GM21723 (cell line): ENCODE measurements around the gene OR2G2.

Source experiments
- ATAC-seq: cut with Tn5 transposase; IDR thresholded peaks from one replicate; pipeline ENCODE4 v1.9.1; 2021; ENCODE audit warnings: mild to moderate bottlenecking, moderate library complexity; ENCODE audit not compliant: unreplicated experiment

The OR2G2 gene, protein sequence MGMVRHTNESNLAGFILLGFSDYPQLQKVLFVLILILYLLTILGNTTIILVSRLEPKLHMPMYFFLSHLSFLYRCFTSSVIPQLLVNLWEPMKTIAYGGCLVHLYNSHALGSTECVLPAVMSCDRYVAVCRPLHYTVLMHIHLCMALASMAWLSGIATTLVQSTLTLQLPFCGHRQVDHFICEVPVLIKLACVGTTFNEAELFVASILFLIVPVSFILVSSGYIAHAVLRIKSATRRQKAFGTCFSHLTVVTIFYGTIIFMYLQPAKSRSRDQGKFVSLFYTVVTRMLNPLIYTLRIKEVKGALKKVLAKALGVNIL

DNA sequence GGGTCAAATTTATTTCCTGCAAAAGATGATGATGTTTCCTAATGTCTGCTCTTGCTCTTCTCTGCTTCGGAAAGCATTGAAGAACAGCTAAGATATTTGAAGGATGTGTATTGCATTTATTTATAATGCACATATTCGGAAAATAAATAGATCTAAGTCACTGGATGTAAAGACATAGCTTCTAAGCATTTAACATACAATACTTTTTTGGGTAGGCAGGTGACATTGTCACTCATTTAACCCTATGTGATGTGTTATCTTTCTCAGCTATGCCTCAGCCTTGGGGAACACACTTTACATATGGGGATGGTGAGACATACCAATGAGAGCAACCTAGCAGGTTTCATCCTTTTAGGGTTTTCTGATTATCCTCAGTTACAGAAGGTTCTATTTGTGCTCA, at the start of gene OR2G2:
TSS of gene OR2G2 (plus strand) at position 301 of the 400 bp plus-strand sequence. CDS start at position 301, 0 bp downstream.
- ATAC-seq = no peak

DNA sequence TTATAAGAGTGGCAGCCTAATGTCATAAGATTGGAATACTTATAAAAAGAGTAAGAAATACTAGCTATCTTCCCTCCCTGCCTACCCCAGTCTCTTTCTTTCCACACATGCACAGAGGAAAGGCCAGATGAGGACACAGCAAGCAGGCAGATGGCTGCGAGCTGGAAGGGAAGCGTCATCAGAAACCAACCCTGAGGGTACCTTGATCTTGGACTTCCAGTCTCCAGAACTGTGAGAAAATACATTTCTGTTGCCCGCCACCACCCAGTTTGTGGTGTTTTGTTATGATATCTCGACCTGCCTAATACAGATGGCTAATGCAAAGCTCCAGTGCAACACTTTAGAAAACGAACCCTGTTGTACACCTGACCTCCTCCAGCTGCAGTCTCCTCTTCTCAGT, 49.6 kb upstream of the OR2G2 start:
- ATAC-seq = no peak

DNA sequence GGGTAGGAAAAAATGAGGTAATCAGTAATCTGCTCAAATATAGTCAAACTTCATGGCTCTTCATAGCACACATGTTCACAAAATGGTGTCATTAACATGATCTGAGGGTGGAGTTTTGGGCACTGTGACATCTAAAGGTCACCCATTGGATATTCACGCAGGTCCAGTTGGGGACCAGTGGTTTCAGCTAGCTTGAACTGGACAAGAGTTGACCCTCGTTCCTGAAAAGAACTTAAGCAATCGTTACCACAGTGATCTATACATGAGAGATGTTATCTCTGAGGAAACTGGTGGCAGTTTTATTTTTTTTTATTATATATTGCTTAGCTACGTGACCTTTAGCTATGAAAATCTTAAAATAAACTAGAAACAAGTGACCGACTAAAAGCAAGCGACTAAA, 48.9 kb upstream of the OR2G2 start:
- ATAC-seq = no peak

DNA sequence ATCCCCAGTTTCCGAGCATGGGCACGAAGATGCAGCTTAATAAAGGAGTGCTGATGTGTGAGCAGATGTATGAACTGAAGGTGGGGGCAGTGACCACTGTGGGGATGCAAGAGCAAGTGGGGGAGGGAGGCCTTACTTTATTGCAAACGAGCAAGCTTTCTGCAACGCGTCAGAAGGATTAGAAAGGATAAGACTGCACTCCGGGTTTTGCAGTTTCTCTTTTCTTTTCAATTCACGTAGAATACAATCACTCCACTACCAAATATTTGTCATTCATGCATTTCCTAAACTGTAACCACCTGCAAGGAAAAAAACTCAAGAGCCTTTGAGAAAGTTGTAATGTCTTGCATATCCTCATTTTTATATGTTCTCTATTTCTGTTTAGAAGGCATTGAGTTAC, 47.6 kb upstream of the OR2G2 start:
- ATAC-seq = no peak

DNA sequence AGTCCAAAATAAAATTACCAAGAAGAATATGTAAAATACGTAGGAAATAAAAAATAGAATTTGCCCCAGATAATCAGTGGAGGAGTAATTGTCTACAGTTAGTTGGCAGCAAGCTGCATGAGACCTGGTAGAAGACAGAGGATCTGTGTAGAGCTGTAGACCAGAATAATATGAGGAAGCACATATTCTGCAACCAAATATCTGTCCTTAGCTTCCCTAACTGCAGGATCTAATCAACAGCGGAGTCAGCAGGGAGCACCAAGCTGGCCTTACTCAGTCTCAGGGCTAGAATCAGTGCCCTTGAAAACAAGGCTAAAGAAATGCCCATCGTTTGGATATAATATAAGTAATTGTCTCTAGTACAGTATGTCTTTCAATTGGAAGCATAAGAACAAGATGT, 45.3 kb upstream of the OR2G2 start:
- ATAC-seq = no peak

DNA sequence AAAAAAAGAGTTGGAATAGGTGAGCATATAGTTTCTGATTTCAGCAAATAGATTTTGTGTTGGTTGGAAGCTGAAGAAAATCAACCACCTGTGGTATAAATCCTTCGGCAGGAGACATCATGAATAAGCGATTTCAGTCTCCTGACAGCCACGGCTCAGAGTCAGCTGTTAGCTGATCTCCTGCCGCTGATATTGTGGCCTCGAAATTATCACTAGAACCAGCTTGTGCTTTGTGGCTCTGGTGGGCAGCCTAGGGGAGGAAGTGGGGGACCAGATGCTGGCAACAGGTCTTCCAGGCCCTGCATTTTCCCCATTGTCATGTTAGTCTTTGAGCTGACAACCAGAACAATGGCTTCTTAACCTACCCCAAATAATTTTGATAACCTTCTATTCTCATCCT, 40.1 kb upstream of the OR2G2 start:
- no peak for ATAC-seq

DNA sequence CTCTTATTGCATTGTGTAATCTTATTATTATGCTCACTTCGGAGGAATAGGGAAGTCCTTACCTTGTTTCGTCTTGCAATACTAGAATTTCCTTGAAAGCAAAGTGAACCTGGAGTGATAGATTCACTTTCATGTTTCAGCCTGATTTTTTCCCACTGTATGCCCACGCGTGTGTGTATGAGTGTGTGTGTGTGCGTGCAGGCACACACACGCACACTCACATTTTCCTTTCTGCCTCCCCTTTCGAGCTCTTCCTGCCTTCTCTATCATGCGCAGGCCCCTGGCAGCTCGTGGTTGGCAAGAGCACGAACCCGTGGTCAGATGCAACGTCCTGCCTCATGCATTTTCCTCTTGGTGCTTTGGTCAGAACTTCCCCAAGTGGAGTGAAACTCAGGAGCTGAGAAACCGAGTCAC, 39.4 kb upstream of the OR2G2 start, which contains the start of gene GCSAML:
TSS of gene GCSAML (plus strand) at position 366 of the 414 bp plus-strand sequence. CDS start 58 bp downstream, outside the sequence.
- no peak for ATAC-seq

DNA sequence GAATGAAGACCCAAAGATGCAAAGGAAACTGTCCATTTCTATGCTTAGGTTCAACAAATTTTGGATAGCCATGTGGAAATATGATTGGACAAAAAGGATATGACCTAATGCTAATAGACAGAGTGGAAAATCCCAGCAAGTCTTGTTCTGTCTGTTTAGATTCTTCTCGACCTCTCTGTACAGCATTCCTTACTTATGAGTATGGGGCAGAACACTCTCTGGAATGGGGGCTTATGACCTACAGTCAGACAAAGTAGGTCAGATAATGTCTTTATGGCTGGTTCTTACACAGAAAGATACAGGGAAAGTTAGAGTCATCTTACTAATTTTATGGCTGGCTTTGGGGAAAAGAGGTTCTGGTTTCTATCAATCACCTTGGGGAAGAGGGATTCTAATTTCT, 36.4 kb upstream of the OR2G2 start:
- ATAC-seq = no peak

DNA sequence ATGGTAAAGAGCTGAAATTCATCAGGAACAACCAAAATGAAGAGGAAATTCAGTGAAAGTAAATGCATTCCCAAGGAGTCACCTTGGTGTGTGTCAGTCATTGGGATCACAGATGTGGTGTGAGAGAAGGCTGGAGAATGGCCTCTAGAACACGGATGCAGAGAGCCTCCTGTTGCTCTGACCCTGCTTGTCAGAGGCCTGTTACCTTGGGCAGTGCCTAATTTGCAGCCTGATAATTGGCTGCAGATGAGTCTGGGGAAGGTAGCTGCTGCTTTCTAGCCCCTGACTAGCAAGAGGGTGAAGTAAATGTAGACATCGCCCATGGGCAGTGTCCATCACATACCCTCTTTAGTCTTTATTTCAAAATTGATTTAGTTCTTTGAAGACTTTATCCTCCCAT, 35.9 kb upstream of the OR2G2 start:
- no peak for ATAC-seq

DNA sequence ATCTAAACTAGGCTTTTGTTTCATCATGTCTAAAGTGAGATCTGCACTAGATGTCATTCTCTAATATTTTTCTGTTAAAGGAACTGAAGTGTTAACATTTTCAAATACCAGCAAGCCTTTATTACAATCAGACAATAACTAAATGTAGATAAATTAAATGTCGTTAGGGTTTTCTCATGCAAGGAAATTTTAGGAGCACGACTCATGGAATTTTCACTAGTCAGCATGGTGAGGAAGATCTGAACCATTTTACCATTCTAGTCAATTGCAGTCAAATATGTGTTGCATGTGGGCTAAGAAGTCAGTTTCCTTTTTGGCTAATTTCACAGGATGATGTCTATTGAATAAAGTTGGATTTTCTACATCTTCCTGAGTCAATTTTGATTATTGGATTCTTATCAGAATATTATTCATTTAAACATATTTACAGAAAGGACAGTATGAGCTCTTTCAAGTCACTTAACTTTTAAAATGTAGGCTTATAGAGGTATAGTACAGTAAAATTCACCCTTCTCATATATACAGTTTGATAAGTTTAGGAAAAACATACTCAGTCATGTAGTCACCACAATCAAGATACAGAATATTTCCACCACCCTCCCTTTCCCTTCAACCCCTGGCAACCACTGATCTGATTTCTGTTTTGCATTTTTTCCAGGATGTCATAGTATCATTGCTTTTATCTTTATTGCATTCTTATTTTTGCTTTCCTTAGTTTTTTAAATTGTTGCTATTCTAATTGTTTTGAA, 30.1 kb upstream of the OR2G2 start:
- no peak for ATAC-seq

DNA sequence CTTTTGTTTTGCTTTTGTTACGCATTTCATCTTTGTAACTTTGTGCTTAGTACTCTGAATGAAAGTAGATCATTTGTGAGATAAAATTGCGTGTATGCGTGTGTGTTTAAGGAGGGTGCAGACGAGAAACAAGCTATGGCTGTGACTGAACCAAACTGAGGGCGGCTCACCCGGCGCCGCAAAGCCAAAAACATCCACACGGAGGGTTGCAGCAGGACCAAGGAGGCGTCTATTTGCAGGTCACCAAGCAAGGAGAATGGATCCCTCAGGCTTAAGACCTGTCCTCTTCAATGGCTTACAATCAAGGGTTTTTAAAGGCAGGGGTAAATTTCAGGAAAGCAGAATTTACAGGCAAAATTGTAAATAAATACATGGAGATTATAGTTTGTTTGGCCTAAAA, 26.4 kb upstream of the OR2G2 start:
- ATAC-seq = no peak

DNA sequence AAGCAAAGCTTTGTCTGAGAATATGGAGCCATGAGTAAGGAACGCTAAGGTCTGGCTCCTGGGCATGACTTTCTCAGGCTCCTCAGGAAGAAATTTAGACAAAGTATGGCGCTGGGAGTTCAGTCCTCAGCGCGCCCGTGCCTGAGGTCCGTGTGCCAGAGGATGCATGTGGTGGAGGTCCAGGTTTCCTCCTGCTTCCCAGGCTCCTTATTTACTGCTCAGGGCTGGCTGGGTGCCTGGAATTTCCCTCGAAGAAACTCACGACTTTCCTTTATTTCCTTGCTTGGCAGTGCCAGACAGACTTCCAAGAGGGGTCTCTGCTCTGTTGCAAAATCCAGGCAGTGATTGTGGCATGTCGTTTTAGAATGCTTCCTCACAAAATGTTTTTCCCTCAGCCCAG, 26.0 kb upstream of the OR2G2 start:
- no peak for ATAC-seq

DNA sequence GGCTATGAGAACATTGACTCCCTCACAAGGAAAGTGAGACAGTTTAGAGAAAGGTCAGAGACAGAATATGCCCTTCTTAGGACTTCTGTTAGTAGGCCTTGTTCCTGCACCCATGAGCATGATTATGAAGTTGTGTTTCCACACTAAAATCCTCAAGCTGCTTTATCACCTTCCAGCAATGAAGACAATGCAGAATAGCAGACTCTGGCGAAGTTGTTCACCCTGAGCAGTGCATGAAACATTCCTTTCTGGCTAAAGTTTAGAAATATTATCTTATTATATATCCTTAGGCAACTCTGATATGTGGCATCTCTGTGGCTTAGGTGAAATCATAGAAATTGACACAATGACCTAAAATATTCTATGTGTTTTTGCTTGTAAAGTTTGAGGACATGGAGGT, 13.9 kb upstream of the OR2G2 start:
- ATAC-seq = no peak

DNA sequence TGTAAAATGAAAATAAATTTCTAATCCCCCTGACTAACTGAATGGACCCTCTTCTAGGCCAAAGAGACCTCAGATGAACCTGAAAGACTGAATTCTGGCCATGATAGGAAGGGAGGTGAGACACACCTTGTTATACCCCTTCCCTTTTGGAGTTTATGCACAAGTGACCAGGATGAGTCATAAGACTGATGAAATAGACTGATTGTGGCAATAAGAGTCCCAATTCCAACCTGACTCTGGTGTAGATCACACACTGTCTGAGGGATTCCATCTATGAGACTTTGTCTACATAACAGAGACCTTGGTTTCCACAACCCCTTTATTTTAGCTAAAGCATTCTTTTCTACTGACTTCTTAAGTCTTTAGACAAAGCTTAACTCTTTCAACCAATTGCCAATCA, 13.5 kb upstream of the OR2G2 start:
- ATAC-seq = no peak

DNA sequence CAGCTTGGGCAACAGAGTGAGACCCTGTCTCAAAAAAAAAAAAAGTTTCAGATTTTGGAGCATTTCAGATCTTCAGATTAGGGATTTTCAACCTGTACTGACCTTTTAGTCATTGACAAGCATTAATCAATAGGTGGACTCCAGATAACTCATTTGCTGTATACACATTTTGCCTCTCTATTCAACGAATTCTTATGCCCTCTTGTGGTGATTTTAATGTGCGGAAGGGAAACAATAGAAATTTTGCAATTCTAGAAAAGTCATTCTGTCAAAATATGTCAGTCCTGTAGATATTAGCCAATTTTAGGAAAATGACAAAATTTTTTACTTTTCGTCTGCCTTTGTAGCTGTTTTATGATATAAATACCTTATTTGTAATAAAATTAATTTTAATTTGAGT, 11.6 kb upstream of the OR2G2 start:
- no peak for ATAC-seq

DNA sequence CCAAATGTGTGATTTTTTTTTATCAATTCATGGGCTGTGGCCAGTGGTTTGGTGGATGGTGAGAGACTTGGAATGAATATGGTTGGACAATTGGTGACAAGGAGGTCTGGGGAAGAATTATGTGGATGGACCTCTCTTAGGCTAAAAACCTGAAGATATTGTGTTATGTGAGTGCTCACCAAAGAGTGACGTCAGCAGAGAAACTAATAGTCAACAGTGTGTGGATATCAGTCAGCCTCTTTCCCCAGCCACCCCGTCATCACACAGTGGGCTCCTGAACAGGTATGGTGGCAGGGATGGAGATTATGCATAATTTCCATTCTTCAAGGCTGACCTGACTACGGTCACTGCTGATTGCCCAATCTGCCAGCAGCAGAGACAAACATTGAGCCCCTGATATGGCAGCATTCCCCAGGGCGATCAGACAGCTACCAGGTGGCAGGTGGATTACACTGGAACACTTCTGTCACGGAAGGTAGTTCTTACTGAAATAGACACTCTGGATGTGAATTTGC, 9.2 kb upstream of the OR2G2 start:
- ATAC-seq = no peak

DNA sequence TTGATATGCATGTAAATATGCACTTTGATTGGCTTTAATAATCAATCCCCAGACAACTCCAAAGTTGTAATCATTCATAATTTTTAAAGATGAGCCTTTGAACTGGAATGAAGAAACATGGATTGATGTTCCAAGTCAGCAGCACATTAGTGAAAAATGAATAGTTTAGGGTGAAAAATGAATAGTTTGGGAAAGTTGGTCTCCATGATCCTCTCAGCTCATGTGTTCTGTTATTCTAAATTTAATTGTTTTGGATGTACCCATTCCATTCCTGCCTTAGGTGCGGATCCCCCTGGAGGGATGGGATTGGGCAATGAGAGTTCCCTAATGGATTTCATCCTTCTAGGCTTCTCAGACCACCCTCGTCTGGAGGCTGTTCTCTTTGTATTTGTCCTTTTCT, 17.1 kb downstream of the OR2G2 start, which contains the start of gene OR2G3:
TSS of gene OR2G3 (plus strand) at position 301 of the 400 bp plus-strand sequence. CDS start at position 301, 0 bp downstream.
- no peak for ATAC-seq

DNA sequence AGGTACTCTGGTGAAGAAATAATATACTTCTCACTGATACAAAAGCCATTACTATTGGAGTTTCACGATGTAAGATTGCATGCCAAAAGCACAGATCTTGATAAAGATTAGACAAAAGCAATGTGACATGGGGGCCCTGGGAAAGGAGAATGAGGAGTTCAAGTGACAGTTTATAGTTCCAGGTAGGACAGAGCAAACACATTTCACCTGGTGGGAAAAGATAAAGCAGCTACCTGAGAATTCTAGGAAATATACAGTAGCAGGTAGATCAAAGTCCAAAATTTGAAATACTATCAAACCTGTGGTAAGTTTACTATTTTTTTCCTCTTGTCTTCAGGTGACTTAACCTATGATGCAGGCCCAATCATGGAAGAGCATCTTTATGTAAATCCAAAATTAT, 25.2 kb downstream of the OR2G2 start:
- no peak for ATAC-seq

DNA sequence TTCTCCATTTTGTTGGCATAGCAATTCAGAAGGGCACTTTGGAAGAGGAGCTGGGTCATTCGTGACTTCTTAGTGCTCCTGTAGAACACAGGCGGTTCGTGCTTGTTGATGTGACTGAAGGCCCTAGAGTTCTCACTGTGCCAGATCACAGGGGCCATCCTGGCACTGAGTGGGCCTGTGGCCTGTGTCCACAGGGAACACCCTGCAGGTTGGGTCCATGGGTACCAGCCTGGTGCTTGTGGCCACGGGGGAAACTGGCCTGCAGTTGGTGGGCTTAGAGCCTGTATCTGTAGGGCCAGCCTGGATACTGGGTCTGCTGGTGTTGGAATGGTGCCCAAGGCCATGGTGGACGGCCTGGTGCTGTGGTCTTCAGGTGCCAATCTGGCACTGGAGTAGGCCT, 26.5 kb downstream of the OR2G2 start:
- ATAC-seq = no peak

DNA sequence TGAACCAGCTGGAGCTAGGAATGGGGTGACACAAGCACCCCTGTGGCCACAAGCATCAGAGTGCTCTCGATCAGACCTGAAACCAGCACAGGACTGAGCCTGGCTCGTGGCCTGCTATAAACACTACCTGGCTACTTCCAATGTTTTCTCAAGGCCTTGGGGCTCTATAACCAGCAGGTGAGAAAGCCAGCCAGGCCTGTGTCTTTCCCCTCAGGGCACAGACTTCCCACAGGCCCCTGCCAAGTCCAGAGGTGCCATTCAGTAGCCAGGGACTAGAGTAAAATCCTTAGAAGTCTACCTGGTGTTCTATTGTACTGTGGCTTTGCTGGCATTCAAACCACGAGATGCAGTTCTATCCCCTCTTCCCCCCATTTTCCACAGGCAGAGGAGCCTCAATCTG, 39.8 kb downstream of the OR2G2 start:
- no peak for ATAC-seq

DNA sequence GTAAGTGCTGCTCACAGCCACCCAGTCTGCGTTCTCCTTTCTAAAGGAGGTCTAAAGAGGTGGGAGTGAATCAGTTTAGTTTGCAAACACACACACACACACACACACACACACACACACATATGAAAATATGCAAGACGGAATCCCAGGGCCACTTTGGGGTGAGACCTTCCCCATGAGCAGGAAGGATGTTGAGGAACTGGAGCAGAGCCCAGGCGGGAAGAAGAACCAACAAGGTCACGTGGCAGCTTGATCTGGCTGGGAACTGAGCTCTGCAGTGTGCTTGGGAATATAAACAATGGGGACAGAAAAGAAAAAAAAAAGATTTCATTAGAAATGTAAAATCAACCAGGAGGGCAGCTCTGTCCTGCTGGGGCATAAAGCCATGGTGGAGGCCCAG, 49.9 kb downstream of the OR2G2 start:
- ATAC-seq = no peak

DNA sequence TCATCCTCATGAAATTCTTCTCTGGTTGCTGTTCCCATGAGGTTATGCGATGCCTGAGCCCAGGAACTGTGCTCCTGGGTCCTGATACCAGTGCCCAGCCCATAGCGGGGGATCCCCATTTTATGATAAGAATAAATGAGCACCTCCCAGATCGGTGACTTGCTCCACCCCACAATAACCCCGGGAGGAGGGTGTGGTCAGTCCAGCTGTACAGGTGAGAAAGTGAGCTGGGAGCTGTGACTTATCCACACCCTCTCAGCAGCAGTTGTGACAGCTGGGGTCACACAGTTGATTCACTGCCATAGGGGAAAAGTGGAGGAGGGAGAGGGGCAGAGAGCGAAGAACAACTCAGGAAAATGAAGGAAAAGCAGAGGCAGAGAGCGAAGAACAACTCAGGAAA, 50.6 kb downstream of the OR2G2 start:
- ATAC-seq = no peak
